Body of pancreas (tissue), 4 donors: Measurements from ENCODE around the gene MCTP2.

Source experiments
- CTCF ChIP-seq, 7 experiments: fragments of 450-650 bp in 4 of 7; fragments of 200-600 bp in 3 of 7; sonication (generic) in 3 of 7; IDR thresholded peaks; one replicate each; pipeline ENCODE4 v1.5.1; 2016 to 2019; ENCODE audit warnings: antibody characterized with exemption in 7 of 7
- POLR2A ChIP-seq, 3 donors: fragments of 450-650 bp; IDR thresholded peaks; one replicate each; pipeline ENCODE4 v1.6.1; 2016; ENCODE audit warnings: antibody characterized with exemption in 3 of 3, mild to moderate bottlenecking in 2 of 3

GRCh38 chr15:94503293-94503692 is 271.9 kb downstream of the MCTP2 start:
- TF ChIP-seq POLR2A (IDR thresholded peaks at IDR 0.05) (no peak), CTCF (IDR thresholded peaks at IDR 0.05) (no peak)
